ENCODE results near the gene GALNT13.

GRCh38 chr2:153944800-153945199 lies 73.1 kb downstream of the GALNT13 start:
- TF ChIP-seq CTCF (IDR thresholded peaks at IDR 0.05; ENCODE audit: insufficient read depth, low read depth, low read length), result no peak
- no peak for TF ChIP-seq EZH2 (IDR thresholded peaks at IDR 0.05; ENCODE audit: insufficient read depth, low read length)
